ENCODE data around the gene ADAM23. TPM values are rescaled to one million over a fixed set of nuclear protein-coding genes. Genes with fewer than 3 reads are reported as not detected.

The ADAM23 gene
- total RNA-seq, 1 donor from 2014 or later = 3.1 TPM

- no peak for DNase-seq
Observed at GRCh38 chr2:206647985-206648384, 204.7 kb downstream of the ADAM23 start.

- no peak for DNase-seq
Observed at GRCh38 chr2:206657087-206657486, 213.8 kb downstream of the ADAM23 start.

- DNase-seq = no peak
Observed at GRCh38 chr2:206665251-206665650, 221.9 kb downstream of the ADAM23 start.

Other genes with a start within 250 kb of the ADAM23 start
- 8.2 TPM for gene ZDBF2, start 168.9 kb upstream of the ADAM23 start, total RNA-seq
- not detected for gene FAM237A, start 199.0 kb downstream of the ADAM23 start, total RNA-seq